Measurements from ENCODE around the gene CACNA1C.

CACNA1C gene

DNA sequence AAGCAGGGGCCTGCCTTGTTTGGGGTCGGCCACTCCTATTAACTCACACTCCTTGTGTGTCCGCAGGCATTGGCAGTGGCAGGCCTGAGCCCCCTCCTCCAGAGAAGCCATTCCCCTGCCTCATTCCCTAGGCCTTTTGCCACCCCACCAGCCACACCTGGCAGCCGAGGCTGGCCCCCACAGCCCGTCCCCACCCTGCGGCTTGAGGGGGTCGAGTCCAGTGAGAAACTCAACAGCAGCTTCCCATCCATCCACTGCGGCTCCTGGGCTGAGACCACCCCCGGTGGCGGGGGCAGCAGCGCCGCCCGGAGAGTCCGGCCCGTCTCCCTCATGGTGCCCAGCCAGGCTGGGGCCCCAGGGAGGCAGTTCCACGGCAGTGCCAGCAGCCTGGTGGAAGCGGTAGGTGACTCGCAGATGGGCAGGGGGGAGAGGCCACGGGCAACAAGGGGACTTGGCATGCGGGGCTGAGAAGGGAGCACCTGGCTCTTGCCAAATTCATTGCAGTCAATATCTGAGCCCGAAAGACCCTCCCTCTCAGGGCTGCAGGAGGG is 635.7 kb downstream of the CACNA1C start:
- no peak for ATAC-seq (ENCODE audit: insufficient read depth, low read depth)

DNA sequence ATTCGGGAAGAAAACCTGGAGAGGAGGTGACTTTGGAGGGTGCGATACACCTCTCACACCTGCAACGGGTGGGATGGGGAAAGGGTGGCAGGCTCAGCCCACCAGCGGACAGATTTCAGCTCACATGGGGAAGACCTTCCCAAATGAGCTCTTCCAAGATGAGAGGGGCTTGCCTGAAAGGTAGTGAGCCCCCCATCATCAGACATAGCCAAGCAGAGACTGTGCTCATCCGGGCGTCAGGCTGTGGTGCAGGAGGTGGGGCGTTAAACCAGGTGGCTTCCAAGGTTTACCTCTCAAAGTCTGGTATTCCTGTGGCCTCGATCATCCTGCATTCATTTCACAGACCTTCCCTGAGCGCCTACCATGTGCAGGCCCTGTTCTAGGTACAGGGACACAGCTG is 636.6 kb downstream of the CACNA1C start:
- TF ChIP-seq, protein P1, sequence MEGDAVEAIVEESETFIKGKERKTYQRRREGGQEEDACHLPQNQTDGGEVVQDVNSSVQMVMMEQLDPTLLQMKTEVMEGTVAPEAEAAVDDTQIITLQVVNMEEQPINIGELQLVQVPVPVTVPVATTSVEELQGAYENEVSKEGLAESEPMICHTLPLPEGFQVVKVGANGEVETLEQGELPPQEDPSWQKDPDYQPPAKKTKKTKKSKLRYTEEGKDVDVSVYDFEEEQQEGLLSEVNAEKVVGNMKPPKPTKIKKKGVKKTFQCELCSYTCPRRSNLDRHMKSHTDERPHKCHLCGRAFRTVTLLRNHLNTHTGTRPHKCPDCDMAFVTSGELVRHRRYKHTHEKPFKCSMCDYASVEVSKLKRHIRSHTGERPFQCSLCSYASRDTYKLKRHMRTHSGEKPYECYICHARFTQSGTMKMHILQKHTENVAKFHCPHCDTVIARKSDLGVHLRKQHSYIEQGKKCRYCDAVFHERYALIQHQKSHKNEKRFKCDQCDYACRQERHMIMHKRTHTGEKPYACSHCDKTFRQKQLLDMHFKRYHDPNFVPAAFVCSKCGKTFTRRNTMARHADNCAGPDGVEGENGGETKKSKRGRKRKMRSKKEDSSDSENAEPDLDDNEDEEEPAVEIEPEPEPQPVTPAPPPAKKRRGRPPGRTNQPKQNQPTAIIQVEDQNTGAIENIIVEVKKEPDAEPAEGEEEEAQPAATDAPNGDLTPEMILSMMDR (IDR thresholded peaks at IDR 0.05; ENCODE audit: borderline replicate concordance, extremely low read depth, low read length, poor library complexity, severe bottlenecking), result no peak
- TF ChIP-seq EZH2 (IDR thresholded peaks at IDR 0.05; ENCODE audit: borderline replicate concordance, low read depth, low read length, severe bottlenecking), result no peak
- ATAC-seq (ENCODE audit: insufficient read depth, low read depth), result no peak
- Histone ChIP-seq H3K4me2 (ENCODE audit: insufficient read depth, low read length) (no peak overlapping the region), H2AFZ (ENCODE audit: low read depth, low read length) (no peak overlapping the region), H3K9ac (ENCODE audit: low read depth, low read length) (no peak overlapping the region), H3K79me2 (ENCODE audit: insufficient read depth, low read length) (no peaks in the 10 kb centered on the region), H3K9me3 (ENCODE audit: insufficient read depth, low read length, severe bottlenecking) (no peaks in the 10 kb centered on the region), H4K20me1 (ENCODE audit: insufficient read depth, low read length) (peaks cover 3% of the 10 kb centered on the region; the same call in 1 of the 2 replicates), H3K4me3 (ENCODE audit: low read depth in 1 of 2, low read length in 2 of 2) (no peak overlapping the region), H3K4me1 (ENCODE audit: insufficient read depth, low read length) (peaks cover 30% of the 10 kb centered on the region), H3K27ac (ENCODE audit: low read length) (no peak overlapping the region), H3K36me3 (ENCODE audit: insufficient read depth, low read length) (no peaks in the 10 kb centered on the region), H3K27me3 (ENCODE audit: insufficient read depth, low read length, poor library complexity) (peaks cover 28% of the 10 kb centered on the region)
- no peak for DNase-seq

More for the DNA sequence above, 635.7 kb downstream of the CACNA1C start:
- H3K4me2 ChIP-seq (ENCODE audit: insufficient read depth, low read length), result no peak overlapping the region
- no peak overlapping the region for H3K9ac ChIP-seq (ENCODE audit: low read depth, low read length)
- no peaks in the 10 kb centered on the region for H3K9me3 ChIP-seq (ENCODE audit: insufficient read depth, low read length, severe bottlenecking)
- no peaks in the 10 kb centered on the region for H3K36me3 ChIP-seq (ENCODE audit: insufficient read depth, low read length)
- peaks cover 3% of the 10 kb centered on the region; the same call in 1 of the 2 replicates for H4K20me1 ChIP-seq (ENCODE audit: insufficient read depth, low read length)
- no peaks in the 10 kb centered on the region for H3K79me2 ChIP-seq (ENCODE audit: insufficient read depth, low read length)
- no peak overlapping the region for H2AFZ ChIP-seq (ENCODE audit: low read depth, low read length)
- TF ChIP-seq, protein P1 (IDR thresholded peaks at IDR 0.05; ENCODE audit: borderline replicate concordance, extremely low read depth, low read length, poor library complexity, severe bottlenecking), result no peak
- H3K27ac ChIP-seq (ENCODE audit: low read length), result no peak overlapping the region
- DNase-seq, result no peak
- no peak overlapping the region for H3K4me3 ChIP-seq (ENCODE audit: low read depth in 1 of 2, low read length in 2 of 2)
- peaks cover 29% of the 10 kb centered on the region for H3K4me1 ChIP-seq (ENCODE audit: insufficient read depth, low read length)
- peaks cover 22% of the 10 kb centered on the region for H3K27me3 ChIP-seq (ENCODE audit: insufficient read depth, low read length, poor library complexity)

DNA sequence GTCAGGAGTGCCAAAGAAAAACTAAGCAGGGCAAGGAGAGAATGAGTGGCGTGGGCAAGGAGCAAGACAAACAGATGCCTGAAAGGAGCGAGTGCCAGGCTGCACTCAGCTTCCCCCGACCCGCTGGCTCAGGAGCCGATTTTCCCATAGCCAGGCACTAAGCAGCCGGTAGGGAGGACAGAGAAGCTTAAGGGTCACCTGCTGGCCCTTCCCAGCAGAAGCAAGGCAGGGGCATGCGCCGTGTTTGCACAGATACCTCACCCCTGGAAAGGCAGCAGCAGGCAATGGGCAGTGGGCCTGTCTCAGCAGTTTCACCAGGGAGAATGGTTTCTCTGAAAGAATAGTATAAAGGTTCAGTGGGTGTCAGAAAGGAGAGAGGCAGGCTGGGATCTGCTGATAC is 637.1 kb downstream of the CACNA1C start:
- H3K36me3 ChIP-seq (ENCODE audit: insufficient read depth, low read length), result no peaks in the 10 kb centered on the region
- no peak overlapping the region for H2AFZ ChIP-seq (ENCODE audit: low read depth, low read length)
- H3K27me3 ChIP-seq (ENCODE audit: insufficient read depth, low read length, poor library complexity), result peaks cover 30% of the 10 kb centered on the region
- H3K9ac ChIP-seq (ENCODE audit: low read depth, low read length), result no peak overlapping the region
- H3K4me3 ChIP-seq (ENCODE audit: low read depth in 1 of 2, low read length in 2 of 2), result no peak overlapping the region
- peaks cover 30% of the 10 kb centered on the region for H3K4me1 ChIP-seq (ENCODE audit: insufficient read depth, low read length)
- ATAC-seq (ENCODE audit: insufficient read depth, low read depth), result no peak
- no peak overlapping the region for H3K4me2 ChIP-seq (ENCODE audit: insufficient read depth, low read length)
- H3K9me3 ChIP-seq (ENCODE audit: insufficient read depth, low read length, severe bottlenecking), result no peaks in the 10 kb centered on the region
- no peak for TF ChIP-seq EZH2 (IDR thresholded peaks at IDR 0.05; ENCODE audit: borderline replicate concordance, low read depth, low read length, severe bottlenecking)
- TF ChIP-seq, protein P1 (IDR thresholded peaks at IDR 0.05; ENCODE audit: borderline replicate concordance, extremely low read depth, low read length, poor library complexity, severe bottlenecking), result no peak
- no peak for DNase-seq
- H4K20me1 ChIP-seq (ENCODE audit: insufficient read depth, low read length), result peaks cover 3% of the 10 kb centered on the region; the same call in 1 of the 2 replicates
- no peak overlapping the region for H3K27ac ChIP-seq (ENCODE audit: low read length)
- H3K79me2 ChIP-seq (ENCODE audit: insufficient read depth, low read length), result no peaks in the 10 kb centered on the region

Data from DND-41 (cell line).